Thoracic aorta (tissue), 2 donors: ENCODE data around the gene NPHP3. TPM values are rescaled to one million over a fixed set of nuclear protein-coding genes. Genes with fewer than 3 reads are reported as not detected.

Experiments used
- total RNA-seq, 2 donors: library from RNA; depleted of rRNA; stranded (reverse); fragments of >200 nt; gene quantifications; one replicate each; pipeline versions ENCODE4 v1.1.0 to v1.2.3, GENCODE V29; 2016

The NPHP3 gene
- total RNA-seq, 2 donors from 2014 or later, result 36.3 to 99.7 TPM

Other genes with a start within 250 kb of the NPHP3 start
- 10 to 100 TPM in 1 of 2 donors, 1 to 10 TPM in 1; 7.3 to 13.5 TPM for gene ACKR4, start 125.1 kb downstream of the NPHP3 start, total RNA-seq
- 100 to 1,000 TPM in 1 of 2 donors, 10 to 100 TPM in 1; 52.8 to 100 TPM for gene ACAD11, start 62.6 kb downstream of the NPHP3 start, total RNA-seq
- 10 to 100 TPM; 26.4 to 52.4 TPM for gene UBA5, start 62.1 kb downstream of the NPHP3 start, total RNA-seq